ENCODE data around the gene CREBBP. TPM values are rescaled to one million over a fixed set of nuclear protein-coding genes. Genes with fewer than 3 reads are reported as not detected.

CREBBP gene
- polyA plus RNA-seq, 2 of the 4 experiments (the other 2 are of a cell fraction): 8.0 to 13.4 TPM

DNA sequence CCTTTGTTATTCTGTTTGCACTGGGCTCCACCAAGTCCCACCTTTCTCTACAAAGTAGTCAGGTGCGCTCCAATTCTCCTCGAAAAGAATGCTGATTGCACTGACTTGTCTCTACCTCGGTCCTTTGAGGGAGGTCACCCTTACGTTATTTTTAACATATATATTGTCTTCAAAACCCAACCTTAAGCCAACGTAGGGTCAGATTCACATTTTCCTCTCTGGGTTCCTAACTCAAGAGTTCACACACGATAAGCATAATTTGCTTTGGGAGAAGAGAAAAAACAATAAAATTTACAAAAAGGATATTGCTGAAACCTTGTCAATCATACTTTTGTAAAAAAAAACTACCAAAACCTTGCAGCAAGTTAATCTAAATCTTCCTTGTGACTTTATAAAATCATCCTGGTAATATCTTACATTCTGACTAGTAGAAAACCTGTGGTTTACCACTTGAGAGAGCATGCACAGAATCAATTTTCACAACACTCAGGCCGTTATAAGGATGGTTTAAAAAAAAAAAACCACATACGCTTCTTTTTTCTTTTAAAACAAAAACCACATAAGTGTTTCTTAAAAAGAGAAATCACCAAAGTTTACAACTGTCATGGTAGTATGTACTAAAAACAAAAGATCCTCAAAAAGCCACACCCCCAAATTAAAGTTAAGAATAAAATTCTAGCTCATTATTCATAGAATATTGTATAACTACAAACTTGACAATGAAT lies 91.0 kb downstream of the CREBBP start:
- DNase-seq (ENCODE audit: low read depth in 1 of 2, low spot score in 1 of 2) (no peak), FAIRE-seq (no peak), ATAC-seq (no peak)
- WGBS (ENCODE audit: missing lambda C conversion rate): 95% methylated on average over 8 of the region's 8 CpGs
- Histone ChIP-seq H3K4me1 (no peaks in the 10 kb centered on the region), H3K4me3 (no peak overlapping the region), H3K4me2 (no peak overlapping the region), H3K27ac (no peak overlapping the region), H3K9me3 (no peaks in the 10 kb centered on the region)
- ChIA-PET CTCF (interaction anchor here (0.7 kb wide), 1 partner anchor 46 kb away, joined by 3 read pairs; no protein-coding TSS in a partner anchor), POLR2A (no interaction called here)
- no peak for TF ChIP-seq KDM5A (IDR thresholded peaks at IDR 0.05)
- TF ChIP-seq, protein P1, sequence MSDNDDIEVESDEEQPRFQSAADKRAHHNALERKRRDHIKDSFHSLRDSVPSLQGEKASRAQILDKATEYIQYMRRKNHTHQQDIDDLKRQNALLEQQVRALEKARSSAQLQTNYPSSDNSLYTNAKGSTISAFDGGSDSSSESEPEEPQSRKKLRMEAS (IDR thresholded peaks at IDR 0.05): no peak

DNA sequence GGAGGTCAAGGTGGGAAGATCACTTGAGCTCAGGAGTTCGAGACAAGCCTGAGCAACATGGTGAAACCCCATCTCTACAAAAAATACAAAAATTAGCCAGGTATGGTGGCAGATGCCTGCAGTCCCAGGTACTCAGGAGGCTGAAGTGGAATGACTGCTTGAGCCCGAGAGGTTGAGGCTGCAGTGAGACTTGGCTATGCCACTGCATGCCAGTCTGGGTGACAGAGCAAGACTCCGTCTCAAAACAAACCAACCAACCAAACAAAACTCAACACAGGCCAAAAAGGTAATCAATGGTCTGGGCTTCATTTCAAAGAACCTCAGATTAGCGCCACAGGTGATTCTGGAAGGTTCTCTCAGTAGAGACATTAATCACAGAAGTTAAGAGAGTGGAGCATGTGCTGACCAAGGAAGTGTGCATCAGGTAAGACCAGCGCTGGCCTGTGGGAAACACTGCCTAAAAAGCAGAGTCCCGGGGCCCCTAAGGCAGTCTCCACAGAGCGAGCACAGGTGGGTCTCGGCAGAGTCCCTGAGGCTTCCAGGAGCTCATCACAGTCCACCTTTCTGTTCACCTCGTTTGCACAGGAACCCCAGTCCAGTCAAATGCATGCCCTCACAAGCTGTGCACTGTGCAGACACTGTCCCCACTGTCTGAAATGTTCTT lies 91.7 kb downstream of the CREBBP start:
- Histone ChIP-seq H3K27ac (no peak overlapping the region), H3K4me1 (no peaks in the 10 kb centered on the region), H3K4me2 (no peak overlapping the region), H3K4me3 (no peak overlapping the region), H3K9me3 (no peaks in the 10 kb centered on the region)
- no peak for DNase-seq (ENCODE audit: low read depth in 1 of 2, low spot score in 1 of 2)
- no peak for FAIRE-seq
- 91% methylated on average over 9 of the region's 9 CpGs for WGBS (ENCODE audit: missing lambda C conversion rate)
- no peak for ATAC-seq
- ChIA-PET CTCF (no interaction called here), POLR2A (no interaction called here)
- TF ChIP-seq GATA3 (IDR thresholded peaks at IDR 0.05; ENCODE audit: borderline replicate concordance) (no peak), PHF8 (IDR thresholded peaks at IDR 0.05; ENCODE audit: borderline replicate concordance, low read depth) (no peak), FOXS1 (CRISPR knock-in tag; IDR thresholded peaks at IDR 0.05) (no peak), POLR2A (IDR thresholded peaks at IDR 0.05; ENCODE audit: low read length) (no peak), NPAS2 (CRISPR knock-in tag; IDR thresholded peaks at IDR 0.05; ENCODE audit: borderline replicate concordance) (no peak), NFE2L2 (conservative IDR thresholded peaks at IDR 0.05; ENCODE audit: low read length) (no peak), EP300 (IDR thresholded peaks at IDR 0.05) (no peak), HEYL (CRISPR knock-in tag; IDR thresholded peaks at IDR 0.05) (no peak), ZSCAN20 (CRISPR knock-in tag; IDR thresholded peaks at IDR 0.05) (no peak)
- TF ChIP-seq, protein P2, sequence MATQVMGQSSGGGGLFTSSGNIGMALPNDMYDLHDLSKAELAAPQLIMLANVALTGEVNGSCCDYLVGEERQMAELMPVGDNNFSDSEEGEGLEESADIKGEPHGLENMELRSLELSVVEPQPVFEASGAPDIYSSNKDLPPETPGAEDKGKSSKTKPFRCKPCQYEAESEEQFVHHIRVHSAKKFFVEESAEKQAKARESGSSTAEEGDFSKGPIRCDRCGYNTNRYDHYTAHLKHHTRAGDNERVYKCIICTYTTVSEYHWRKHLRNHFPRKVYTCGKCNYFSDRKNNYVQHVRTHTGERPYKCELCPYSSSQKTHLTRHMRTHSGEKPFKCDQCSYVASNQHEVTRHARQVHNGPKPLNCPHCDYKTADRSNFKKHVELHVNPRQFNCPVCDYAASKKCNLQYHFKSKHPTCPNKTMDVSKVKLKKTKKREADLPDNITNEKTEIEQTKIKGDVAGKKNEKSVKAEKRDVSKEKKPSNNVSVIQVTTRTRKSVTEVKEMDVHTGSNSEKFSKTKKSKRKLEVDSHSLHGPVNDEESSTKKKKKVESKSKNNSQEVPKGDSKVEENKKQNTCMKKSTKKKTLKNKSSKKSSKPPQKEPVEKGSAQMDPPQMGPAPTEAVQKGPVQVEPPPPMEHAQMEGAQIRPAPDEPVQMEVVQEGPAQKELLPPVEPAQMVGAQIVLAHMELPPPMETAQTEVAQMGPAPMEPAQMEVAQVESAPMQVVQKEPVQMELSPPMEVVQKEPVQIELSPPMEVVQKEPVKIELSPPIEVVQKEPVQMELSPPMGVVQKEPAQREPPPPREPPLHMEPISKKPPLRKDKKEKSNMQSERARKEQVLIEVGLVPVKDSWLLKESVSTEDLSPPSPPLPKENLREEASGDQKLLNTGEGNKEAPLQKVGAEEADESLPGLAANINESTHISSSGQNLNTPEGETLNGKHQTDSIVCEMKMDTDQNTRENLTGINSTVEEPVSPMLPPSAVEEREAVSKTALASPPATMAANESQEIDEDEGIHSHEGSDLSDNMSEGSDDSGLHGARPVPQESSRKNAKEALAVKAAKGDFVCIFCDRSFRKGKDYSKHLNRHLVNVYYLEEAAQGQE (IDR thresholded peaks at IDR 0.05): no peak
- TF ChIP-seq, protein P3, sequence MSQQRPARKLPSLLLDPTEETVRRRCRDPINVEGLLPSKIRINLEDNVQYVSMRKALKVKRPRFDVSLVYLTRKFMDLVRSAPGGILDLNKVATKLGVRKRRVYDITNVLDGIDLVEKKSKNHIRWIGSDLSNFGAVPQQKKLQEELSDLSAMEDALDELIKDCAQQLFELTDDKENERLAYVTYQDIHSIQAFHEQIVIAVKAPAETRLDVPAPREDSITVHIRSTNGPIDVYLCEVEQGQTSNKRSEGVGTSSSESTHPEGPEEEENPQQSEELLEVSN (IDR thresholded peaks at IDR 0.05; ENCODE audit: borderline replicate concordance, low read depth): no peak

DNA sequence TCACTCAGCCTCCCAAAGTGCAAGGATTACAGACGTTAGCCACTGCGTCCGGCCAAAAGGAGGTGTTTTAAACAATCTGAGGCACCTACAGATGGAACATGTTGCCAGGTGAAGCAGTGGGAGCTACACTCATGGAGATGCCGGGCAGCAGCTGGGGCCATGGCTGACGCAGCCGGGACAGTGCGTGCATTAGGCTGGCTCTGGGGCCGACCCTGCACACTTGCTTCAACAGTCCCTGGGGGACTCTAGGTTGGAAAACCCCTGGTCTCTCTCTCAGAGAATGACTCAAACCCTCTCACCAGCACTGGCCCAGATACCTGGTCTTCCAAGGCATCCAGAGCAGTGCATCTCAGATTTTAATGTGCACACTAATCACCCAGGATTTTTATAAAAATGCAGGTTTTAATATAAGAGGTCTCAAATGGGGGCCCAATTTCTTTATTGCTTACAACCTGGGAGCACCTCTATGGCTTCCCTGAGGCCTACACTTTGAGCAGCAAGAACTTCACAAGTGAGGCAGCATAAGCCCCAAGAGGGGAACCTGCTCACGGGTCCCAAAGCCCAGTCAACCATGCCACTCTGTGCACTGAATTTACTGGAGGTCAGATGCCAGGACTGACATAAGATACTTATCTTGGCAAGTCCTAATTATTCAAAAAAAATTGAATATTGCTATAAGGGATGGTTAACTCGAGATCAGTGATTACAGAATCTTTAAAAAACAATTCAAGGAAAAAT lies 92.4 kb downstream of the CREBBP start:
- Histone ChIP-seq H3K4me1 (no peaks in the 10 kb centered on the region), H3K4me3 (no peak overlapping the region), H3K4me2 (no peak overlapping the region), H3K9me3 (no peaks in the 10 kb centered on the region), H3K27ac (no peak overlapping the region)
- FAIRE-seq (no peak), ATAC-seq (no peak), DNase-seq (ENCODE audit: low read depth in 1 of 2, low spot score in 1 of 2) (no peak)
- CTCF ChIA-PET: no interaction called here
- WGBS (ENCODE audit: missing lambda C conversion rate): 95% methylated on average over 10 of the region's 10 CpGs
- POLR2A ChIA-PET: no interaction called here
- TF ChIP-seq POLR2A (IDR thresholded peaks at IDR 0.05; ENCODE audit: low read length) (no peak), KDM1A (IDR thresholded peaks at IDR 0.05; ENCODE audit: low read depth) (no peak), ESRRA (IDR thresholded peaks at IDR 0.05; ENCODE audit: borderline replicate concordance, low read length) (no peak), NR3C1 (IDR thresholded peaks at IDR 0.05) (no peak), HDAC2 (IDR thresholded peaks at IDR 0.05) (no peak), RAD21 (conservative IDR thresholded peaks at IDR 0.05 in 1 of 2, IDR thresholded peaks at IDR 0.05 in 1 of 2) (no peak), ZNF302 (CRISPR knock-in tag; IDR thresholded peaks at IDR 0.05) (no peak), RNF2 (IDR thresholded peaks at IDR 0.05; ENCODE audit: borderline replicate concordance, low read depth) (no peak)
- TF ChIP-seq, protein P4, sequence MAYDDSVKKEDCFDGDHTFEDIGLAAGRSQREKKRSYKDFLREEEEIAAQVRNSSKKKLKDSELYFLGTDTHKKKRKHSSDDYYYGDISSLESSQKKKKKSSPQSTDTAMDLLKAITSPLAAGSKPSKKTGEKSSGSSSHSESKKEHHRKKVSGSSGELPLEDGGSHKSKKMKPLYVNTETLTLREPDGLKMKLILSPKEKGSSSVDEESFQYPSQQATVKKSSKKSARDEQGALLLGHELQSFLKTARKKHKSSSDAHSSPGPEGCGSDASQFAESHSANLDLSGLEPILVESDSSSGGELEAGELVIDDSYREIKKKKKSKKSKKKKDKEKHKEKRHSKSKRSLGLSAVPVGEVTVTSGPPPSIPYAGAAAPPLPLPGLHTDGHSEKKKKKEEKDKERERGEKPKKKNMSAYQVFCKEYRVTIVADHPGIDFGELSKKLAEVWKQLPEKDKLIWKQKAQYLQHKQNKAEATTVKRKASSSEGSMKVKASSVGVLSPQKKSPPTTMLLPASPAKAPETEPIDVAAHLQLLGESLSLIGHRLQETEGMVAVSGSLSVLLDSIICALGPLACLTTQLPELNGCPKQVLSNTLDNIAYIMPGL (CRISPR knock-in tag; IDR thresholded peaks at IDR 0.05; ENCODE audit: borderline replicate concordance): no peak
- TF ChIP-seq, protein P2 (IDR thresholded peaks at IDR 0.05): no peak

Measured in A549 (cell line).